Measurements from ENCODE around the gene GPR31. TPM values are rescaled to one million over a fixed set of nuclear protein-coding genes. Genes with fewer than 3 reads are reported as not detected.

Gene GPR31
- total and polyA plus RNA-seq, 2 donors from 2014 or later, result 0.16 TPM; not detected in 1

- TF ChIP-seq, protein P1, sequence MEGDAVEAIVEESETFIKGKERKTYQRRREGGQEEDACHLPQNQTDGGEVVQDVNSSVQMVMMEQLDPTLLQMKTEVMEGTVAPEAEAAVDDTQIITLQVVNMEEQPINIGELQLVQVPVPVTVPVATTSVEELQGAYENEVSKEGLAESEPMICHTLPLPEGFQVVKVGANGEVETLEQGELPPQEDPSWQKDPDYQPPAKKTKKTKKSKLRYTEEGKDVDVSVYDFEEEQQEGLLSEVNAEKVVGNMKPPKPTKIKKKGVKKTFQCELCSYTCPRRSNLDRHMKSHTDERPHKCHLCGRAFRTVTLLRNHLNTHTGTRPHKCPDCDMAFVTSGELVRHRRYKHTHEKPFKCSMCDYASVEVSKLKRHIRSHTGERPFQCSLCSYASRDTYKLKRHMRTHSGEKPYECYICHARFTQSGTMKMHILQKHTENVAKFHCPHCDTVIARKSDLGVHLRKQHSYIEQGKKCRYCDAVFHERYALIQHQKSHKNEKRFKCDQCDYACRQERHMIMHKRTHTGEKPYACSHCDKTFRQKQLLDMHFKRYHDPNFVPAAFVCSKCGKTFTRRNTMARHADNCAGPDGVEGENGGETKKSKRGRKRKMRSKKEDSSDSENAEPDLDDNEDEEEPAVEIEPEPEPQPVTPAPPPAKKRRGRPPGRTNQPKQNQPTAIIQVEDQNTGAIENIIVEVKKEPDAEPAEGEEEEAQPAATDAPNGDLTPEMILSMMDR (IDR thresholded peaks at IDR 0.05; ENCODE audit: borderline replicate concordance, extremely low read depth, insufficient read depth), result no peak
- Histone ChIP-seq H3K4me1 (ENCODE audit: control insufficient read depth in 2 of 3, insufficient read depth in 2 of 3, low read depth in 1 of 3, low read length in 3 of 3) (no peaks in the 10 kb centered on the region), H3K36me3 (ENCODE audit: control insufficient read depth in 2 of 3, insufficient read depth in 3 of 3, low read length in 3 of 3) (no peaks in the 10 kb centered on the region), H3K27me3 (ENCODE audit: control insufficient read depth, insufficient read depth, low read length) (no peaks in the 10 kb centered on the region), H3K27ac (ENCODE audit: low read depth in 2 of 2, low read length in 2 of 2) (no peak overlapping the region), H3K9me3 (ENCODE audit: control insufficient read depth in 2 of 3, insufficient read depth in 1 of 3, low read length in 3 of 3) (no peaks in the 10 kb centered on the region), H3K9ac (ENCODE audit: low read length in 3 of 3) (no peak overlapping the region), H3K4me3 (ENCODE audit: low read length in 3 of 3) (no peak overlapping the region)
- FAIRE-seq (no peak), DNase-seq (no peak)
- intact Hi-C loops (cut with DNase I), result no loop called here
Observed at GRCh38 chr6:167134448-167135328, 23.1 kb downstream of the GPR31 start.

GRCh38 chr6:167130712-167131684, 26.8 kb downstream of the GPR31 start:
- FAIRE-seq (no peak), DNase-seq (no peak)
- intact Hi-C loops (cut with DNase I), result no loop called here
- TF ChIP-seq, protein P1 (IDR thresholded peaks at IDR 0.05; ENCODE audit: borderline replicate concordance, extremely low read depth, insufficient read depth), result no peak
- no peak overlapping the region for H3K9ac ChIP-seq (ENCODE audit: low read length in 3 of 3)
- H3K4me3 ChIP-seq (ENCODE audit: low read length in 3 of 3), result no peak overlapping the region
- no peaks in the 10 kb centered on the region for H3K36me3 ChIP-seq (ENCODE audit: control insufficient read depth in 2 of 3, insufficient read depth in 3 of 3, low read length in 3 of 3)
- peaks cover 0 to 11% (median 0%) of the 10 kb centered on the region in 3 donors for H3K4me1 ChIP-seq (ENCODE audit: control insufficient read depth in 2 of 3, insufficient read depth in 2 of 3, low read depth in 1 of 3, low read length in 3 of 3)
- H3K27ac ChIP-seq (ENCODE audit: low read depth in 2 of 2, low read length in 2 of 2), result no peak overlapping the region
- H3K27me3 ChIP-seq (ENCODE audit: control insufficient read depth, insufficient read depth, low read length), result no peaks in the 10 kb centered on the region
- H3K9me3 ChIP-seq (ENCODE audit: control insufficient read depth in 2 of 3, insufficient read depth in 1 of 3, low read length in 3 of 3), result no peaks in the 10 kb centered on the region

DNA sequence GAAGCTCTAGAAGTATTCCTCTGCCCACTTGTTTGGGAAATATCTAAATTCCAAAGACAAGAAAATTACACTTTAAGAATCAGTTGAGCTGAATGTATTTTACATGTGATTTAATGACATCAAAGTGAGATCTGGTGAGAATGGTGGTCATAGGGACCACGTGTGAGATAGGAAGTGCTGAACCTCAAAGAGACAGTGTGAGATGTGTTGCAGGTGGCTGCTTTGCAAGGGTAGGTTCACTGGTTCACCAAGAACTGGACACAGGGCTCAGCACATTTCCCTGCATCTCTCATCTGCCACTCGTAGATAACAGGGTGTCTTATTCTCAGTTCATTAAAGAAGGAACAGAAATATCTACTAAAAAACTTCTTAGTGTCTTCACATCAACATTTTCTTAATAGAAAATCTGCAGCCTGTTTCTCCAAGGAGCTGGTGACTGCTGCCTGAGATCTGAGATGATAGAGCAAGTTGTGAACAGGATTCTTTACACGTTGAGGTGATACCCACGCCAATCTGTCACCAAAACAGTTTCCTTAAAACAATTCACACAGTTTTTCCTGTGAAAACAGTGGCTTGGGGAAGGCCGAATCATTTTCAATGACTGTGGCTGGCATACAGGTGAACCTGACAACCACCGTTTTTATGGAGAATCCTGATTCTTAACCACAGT, 27.6 kb downstream of the GPR31 start:
- intact Hi-C loops (cut with DNase I), result no loop called here
- DNase-seq, result no peak
- Histone ChIP-seq H3K9me3 (ENCODE audit: control insufficient read depth in 2 of 3, insufficient read depth in 1 of 3, low read length in 3 of 3) (no peaks in the 10 kb centered on the region), H3K27me3 (ENCODE audit: control insufficient read depth, insufficient read depth, low read length) (no peaks in the 10 kb centered on the region), H3K36me3 (ENCODE audit: control insufficient read depth in 2 of 3, insufficient read depth in 3 of 3, low read length in 3 of 3) (no peaks in the 10 kb centered on the region), H3K27ac (ENCODE audit: low read depth in 2 of 2, low read length in 2 of 2) (no peak overlapping the region), H3K9ac (ENCODE audit: low read length in 3 of 3) (no peak overlapping the region), H3K4me3 (ENCODE audit: low read length in 3 of 3) (no peak overlapping the region), H3K4me1 (ENCODE audit: control insufficient read depth in 2 of 3, insufficient read depth in 2 of 3, low read depth in 1 of 3, low read length in 3 of 3) (peaks cover 0 to 11% (median 0%) of the 10 kb centered on the region in 3 donors)
- TF ChIP-seq, protein P1 (IDR thresholded peaks at IDR 0.05; ENCODE audit: borderline replicate concordance, extremely low read depth, insufficient read depth), result no peak
- no peak for FAIRE-seq

Measured in kidney (tissue), 14 donors.